H9 (cell line): ENCODE data around the gene MLH1. TPM values are rescaled to one million over a fixed set of nuclear protein-coding genes. Genes with fewer than 3 reads are reported as not detected.

Experiments
- DNase-seq: peaks from one replicate; pipeline ENCODE4 v3.0.0-alpha.2; 2017
- H2AFZ ChIP-seq: one replicate; pipeline ENCODE4 v1.6.1; 2013; ENCODE audit warnings: mild to moderate bottlenecking, low read length, control low read depth, moderate library complexity
- H2AK5ac ChIP-seq: 2 replicates; pipeline ENCODE4 v1.6.1; 2013; ENCODE audit warnings: low read length, control low read depth, mixed read lengths; ENCODE audit not compliant: insufficient read length
- H2BK120ac ChIP-seq: one replicate; pipeline ENCODE4 v1.6.1; 2013; ENCODE audit warnings: low read depth, mild to moderate bottlenecking, low read length, control low read depth, inconsistent platforms; ENCODE audit not compliant: poor library complexity, severe bottlenecking
- H2BK12ac ChIP-seq: 2 replicates; pipeline ENCODE4 v1.6.1; 2013; ENCODE audit warnings: low read length, control low read depth, mixed read lengths, low read depth; ENCODE audit not compliant: insufficient read length
- H2BK15ac ChIP-seq: 2 replicates; pipeline ENCODE4 v1.6.1; 2013; ENCODE audit warnings: low read depth, low read length, control low read depth
- H2BK20ac ChIP-seq: one replicate; pipeline ENCODE4 v1.6.1; 2013; ENCODE audit warnings: low read depth, mild to moderate bottlenecking, low read length, control low read depth, inconsistent platforms; ENCODE audit not compliant: poor library complexity, severe bottlenecking
- H2BK5ac ChIP-seq: 2 replicates; pipeline ENCODE4 v1.6.1; 2013; ENCODE audit warnings: low read length, control low read depth, mixed read lengths; ENCODE audit not compliant: insufficient read length
- H3K14ac ChIP-seq: 2 replicates; pipeline ENCODE4 v1.6.1; 2013; ENCODE audit warnings: low read length, control low read depth; ENCODE audit not compliant: insufficient read depth
- H3K18ac ChIP-seq: 2 replicates; pipeline ENCODE4 v1.6.1; 2013; ENCODE audit warnings: low read depth, mild to moderate bottlenecking, mixed read lengths, low read length, control low read depth; ENCODE audit not compliant: insufficient read length
- H3K23ac ChIP-seq: 2 replicates; pipeline ENCODE4 v1.6.1; 2013; ENCODE audit warnings: low read length, control low read depth, mixed read lengths, low read depth; ENCODE audit not compliant: insufficient read length
- H3K23me2 ChIP-seq: 2 replicates; pipeline ENCODE4 v1.6.1; 2013; ENCODE audit warnings: low read depth, mild to moderate bottlenecking, mixed read lengths, low read length, control low read depth; ENCODE audit not compliant: insufficient read length, poor library complexity, severe bottlenecking
- H3K27ac ChIP-seq: 2 replicates; pipeline ENCODE4 v1.5.1; 2013; ENCODE audit warnings: low read length, control low read depth, mixed read lengths, low read depth; ENCODE audit not compliant: insufficient read length
- H3K27me3 ChIP-seq: 2 replicates; pipeline ENCODE4 v1.6.1; 2013; ENCODE audit warnings: low read length, control low read depth, inconsistent platforms; ENCODE audit not compliant: insufficient read depth
- H3K4ac ChIP-seq: 2 replicates; pipeline ENCODE4 v1.6.1; 2013; ENCODE audit warnings: low read depth, mild to moderate bottlenecking, control low read depth, inconsistent platforms, low read length, moderate library complexity
- H3K4me1 ChIP-seq: 2 replicates; pipeline ENCODE4 v1.6.1; 2013; ENCODE audit warnings: low read length, control low read depth, inconsistent platforms; ENCODE audit not compliant: insufficient read depth
- H3K4me2 ChIP-seq: 2 replicates; pipeline ENCODE4 v1.6.1; 2013; ENCODE audit warnings: low read length, control low read depth, mixed read lengths; ENCODE audit not compliant: insufficient read length, insufficient read depth
- H3K56ac ChIP-seq: 2 replicates; pipeline ENCODE4 v1.6.1; 2013; ENCODE audit warnings: low read depth, mild to moderate bottlenecking, mixed read lengths, low read length, control low read depth; ENCODE audit not compliant: insufficient read length
- H3K79me1 ChIP-seq: 2 replicates; pipeline ENCODE4 v1.6.1; 2013; ENCODE audit warnings: low read depth, mild to moderate bottlenecking, moderate library complexity, low read length, control low read depth, inconsistent platforms; ENCODE audit not compliant: insufficient read depth, poor library complexity, severe bottlenecking
- H3K79me2 ChIP-seq: 2 replicates; pipeline ENCODE4 v1.6.1; 2013; ENCODE audit warnings: low read length, control low read depth, inconsistent platforms; ENCODE audit not compliant: insufficient read depth
- H3K9ac ChIP-seq: 2 replicates; pipeline ENCODE4 v1.6.1; 2013; ENCODE audit warnings: low read length, control low read depth, mixed read lengths; ENCODE audit not compliant: insufficient read length; ENCODE audit errors: extremely low read depth
- H3K9me3 ChIP-seq: one replicate; pipeline ENCODE4 v1.6.1; 2013; ENCODE audit warnings: low read depth, low read length, inconsistent platforms; ENCODE audit not compliant: control insufficient read depth
- H3T11ph ChIP-seq: one replicate; pipeline ENCODE4 v1.6.1; 2013; ENCODE audit warnings: mild to moderate bottlenecking, low read length, control low read depth, inconsistent platforms
- H4K20me1 ChIP-seq: one replicate; pipeline ENCODE4 v1.6.1; 2013; ENCODE audit not compliant: control insufficient read depth, insufficient read length, insufficient read depth
- H4K5ac ChIP-seq: 2 replicates; pipeline ENCODE4 v1.6.1; 2013; ENCODE audit warnings: low read depth, mild to moderate bottlenecking, mixed read lengths, low read length, control low read depth; ENCODE audit not compliant: insufficient read length
- H4K8ac ChIP-seq: replicated peaks from 2 replicates; pipeline ENCODE4 v1.6.1; 2013; ENCODE audit warnings: low read length, control low read depth, mixed read lengths, low read depth; ENCODE audit not compliant: insufficient read length
- H4K91ac ChIP-seq: 2 replicates; pipeline ENCODE4 v1.6.1; 2013; ENCODE audit warnings: low read depth, mild to moderate bottlenecking, moderate library complexity, mixed read lengths, low read length, control low read depth; ENCODE audit not compliant: insufficient read length
- H3K27ac Mint-ChIP-seq, 3 experiments: 2 replicates in 2 of 3; 3 replicates in 1 of 3; pipeline ENCODE4 v1.8.0; 2020 to 2021; ENCODE audit warnings: mixed read lengths in 3 of 3, mild to moderate bottlenecking in 1 of 3, moderate library complexity in 1 of 3
- H3K27me3 Mint-ChIP-seq: 2 replicates; pipeline ENCODE4 v1.8.0; 2021; ENCODE audit warnings: low read depth, mild to moderate bottlenecking, moderate library complexity, mixed read lengths
- H3K36me3 Mint-ChIP-seq, 3 experiments: 2 replicates in 2 of 3; 3 replicates in 1 of 3; pipeline ENCODE4 v1.8.0; 2020 to 2021; ENCODE audit warnings: low read depth in 3 of 3, mixed read lengths in 3 of 3; ENCODE audit not compliant: insufficient read depth in 1 of 3
- H3K4me1 Mint-ChIP-seq, 2 experiments: 2 replicates each; pipeline ENCODE4 v1.8.0; 2020; ENCODE audit warnings: mixed read lengths in 2 of 2
- H3K4me3 Mint-ChIP-seq, 2 experiments: 2 replicates in 1 of 2; 3 replicates in 1 of 2; pipeline ENCODE4 v1.8.0; 2020 to 2021; ENCODE audit warnings: mild to moderate bottlenecking in 2 of 2, mixed read lengths in 2 of 2, moderate library complexity in 1 of 2
- H3K9me3 Mint-ChIP-seq, 2 experiments: 2 replicates in 1 of 2; 3 replicates in 1 of 2; pipeline ENCODE4 v1.8.0; 2020; ENCODE audit warnings: mild to moderate bottlenecking in 2 of 2, mixed read lengths in 2 of 2, moderate library complexity in 1 of 2
- CTCF ChIP-seq: fragments of 200-600 bp; sonication (generic); conservative IDR thresholded peaks from 3 replicates; pipeline ENCODE4 v1.8.0; 2021; ENCODE audit warnings: antibody characterized with exemption, mild to moderate bottlenecking
- WGBS: extraction: QIAGEN DNeasy Blood & Tissue Kit; methylation state at CpG from one replicate; pipeline ENCODE4 v1.1.7; 2013; ENCODE audit warnings: missing lambda C conversion rate, low lambda C conversion rate, mixed read lengths; ENCODE audit not compliant: insufficient read length; ENCODE audit errors: extremely low coverage; 5-methylcytosine and 5-hydroxymethylcytosine counted together
- total RNA-seq: library from RNA; stranded (reverse); gene quantifications from 2 replicates; pipeline ENCODE4 v1.2.1, GENCODE V29; 2021

The MLH1 gene
- total RNA-seq, 1 experiment from 2014 or later: 45.1 TPM

- H2BK120ac ChIP-seq: no peak overlapping the region
- Mint-ChIP-seq H3K27me3 (no peaks in the 10 kb centered on the region), H3K4me3 (no peak overlapping the region; a peak in 1 of 5 replicates), H3K27ac (no peak overlapping the region), H3K36me3 (peaks cover 21 to 62% (median 45%) of the 10 kb centered on the region in 3 experiments), H3K9me3 (peaks cover 7 to 10% of the 10 kb centered on the region in 2 experiments; a peak in 2 of 5 replicates), H3K4me1 (peaks cover 0 to 2% of the 10 kb centered on the region in 2 experiments; a peak in 1 of 4 replicates)
- no peaks in the 10 kb centered on the region for H3K27me3 ChIP-seq
- no peak overlapping the region for H3K4me2 ChIP-seq
- no peak overlapping the region for H2BK12ac ChIP-seq
- no peak overlapping the region for H3K56ac ChIP-seq
- no peak overlapping the region for H2AK5ac ChIP-seq
- H2BK20ac ChIP-seq: no peak overlapping the region
- H2BK5ac ChIP-seq: no peak overlapping the region
- no peak overlapping the region for H3T11ph ChIP-seq
- H3K4ac ChIP-seq: no peak overlapping the region
- H3K23ac ChIP-seq: no peak overlapping the region
- no peaks in the 10 kb centered on the region for H3K79me2 ChIP-seq
- no peak overlapping the region for H3K18ac ChIP-seq
- no peak overlapping the region for H4K91ac ChIP-seq
- DNase-seq: no peak
- TF ChIP-seq CTCF: no peak
- H2BK15ac ChIP-seq: no peak overlapping the region
- no peaks in the 10 kb centered on the region for H4K20me1 ChIP-seq
- no peak overlapping the region for H3K14ac ChIP-seq
- H3K9ac ChIP-seq: no peak overlapping the region
- no peak overlapping the region for H4K8ac ChIP-seq
- no peak overlapping the region for H3K27ac ChIP-seq
- H3K4me1 ChIP-seq: no peaks in the 10 kb centered on the region
- no peak overlapping the region for H2AFZ ChIP-seq
- H3K9me3 ChIP-seq: no peaks in the 10 kb centered on the region
- no CpG with 5 or more reads among the region's 1 CpG for WGBS
- H4K5ac ChIP-seq: no peak overlapping the region
- no peaks in the 10 kb centered on the region for H3K79me1 ChIP-seq
- no peaks in the 10 kb centered on the region for H3K23me2 ChIP-seq
Observed at GRCh38 chr3:37040231-37040630, 46.9 kb downstream of the MLH1 start.
